Smooth muscle cell (in vitro differentiated cells): Measurements from ENCODE around the gene NDFIP2. TPM values are rescaled to one million over a fixed set of nuclear protein-coding genes. Genes with fewer than 3 reads are reported as not detected.

ENCODE experiments used
- DNase-seq: peaks from one replicate; lab custom pipeline; 2025; ENCODE audit not compliant: unreplicated experiment; lab: John Stamatoyannopoulos, UW
- H2AFZ ChIP-seq: fragments of 200-600 bp; sonication (generic); 2 replicates; pipeline ENCODE4 v1.6.0; 2016; ENCODE audit warnings: antibody characterized with exemption, low read depth, mild to moderate bottlenecking
- H3F3A ChIP-seq: fragments of 200-600 bp; sonication (generic); 2 replicates; pipeline ENCODE4 v1.6.0; 2017; ENCODE audit warnings: antibody characterized with exemption, low read depth
- H3K27ac ChIP-seq: fragments of 200-600 bp; sonication (generic); 2 replicates; pipeline ENCODE4 v1.5.1; 2016; ENCODE audit warnings: low read depth, mild to moderate bottlenecking
- H3K27me3 ChIP-seq: fragments of 200-600 bp; sonication (generic); 2 replicates; pipeline ENCODE4 v1.6.1; 2016; ENCODE audit warnings: low read depth, mild to moderate bottlenecking
- H3K36me3 ChIP-seq: fragments of 200-600 bp; sonication (generic); 2 replicates; pipeline ENCODE4 v1.5.1; 2016; ENCODE audit warnings: low read depth
- H3K4me1 ChIP-seq: fragments of 200-600 bp; sonication (generic); 2 replicates; pipeline ENCODE4 v1.5.1; 2016; ENCODE audit warnings: low read depth
- H3K4me2 ChIP-seq: fragments of 200-600 bp; sonication (generic); 2 replicates; pipeline ENCODE4 v1.6.0; 2016; ENCODE audit warnings: mild to moderate bottlenecking
- H3K4me3 ChIP-seq: fragments of 200-600 bp; sonication (generic); 2 replicates; pipeline ENCODE4 v1.5.1; 2016; ENCODE audit warnings: mild to moderate bottlenecking
- H3K79me2 ChIP-seq: fragments of 200-600 bp; sonication (generic); 2 replicates; pipeline ENCODE4 v1.6.0; 2016; ENCODE audit warnings: low read depth, mild to moderate bottlenecking
- H3K9ac ChIP-seq: fragments of 200-600 bp; sonication (generic); 2 replicates; pipeline ENCODE4 v1.6.0; 2016; ENCODE audit warnings: low read depth
- H3K9me3 ChIP-seq: fragments of 200-600 bp; sonication (generic); replicated peaks from 2 replicates; pipeline ENCODE4 v1.5.1; 2016; ENCODE audit warnings: low read depth
- H4K20me1 ChIP-seq: fragments of 200-600 bp; sonication (generic); 2 replicates; pipeline ENCODE4 v1.6.0; 2016; ENCODE audit warnings: low read depth
- WGBS: methylation state at CpG from one replicate; pipeline ENCODE4 v1.1.7; 2016; ENCODE audit warnings: low lambda C conversion rate; 5-methylcytosine and 5-hydroxymethylcytosine counted together
- polyA plus RNA-seq: library from polyadenylated mRNA; unstranded; fragments of >200 nt; fragmentation: Nextera tagmentation; extraction: Ambion mirVana; gene quantifications from 2 replicates; pipeline ENCODE4 v1.2.1, GENCODE V29; 2016
- total RNA-seq: library from RNA; depleted of rRNA; stranded (reverse); fragments of >200 nt; gene quantifications from 2 replicates; pipeline ENCODE4 v1.2.3, GENCODE V29; 2014
- TF ChIP-seq, protein P1 (sequence below): fragments of 200-600 bp; sonication (generic); IDR thresholded peaks from 2 replicates; pipeline ENCODE4 v1.5.1; 2017; ENCODE audit warnings: borderline replicate concordance, mild to moderate bottlenecking, antibody characterized with exemption; ENCODE audit not compliant: insufficient read depth, poor library complexity, severe bottlenecking

NDFIP2 gene
- total and polyA plus RNA-seq, 2 experiments from 2014 or later, result 34.0 to 75.6 TPM

GRCh38 chr13:79492313-79492798 is 11.4 kb downstream of the NDFIP2 start:
- no peak for DNase-seq
- Histone ChIP-seq H4K20me1 (peaks cover 78% of the 10 kb centered on the region), H3K36me3 (no peaks in the 10 kb centered on the region), H3K4me3 (peak overlapping the region; percentile 6), H3K4me1 (peaks cover 31% of the 10 kb centered on the region), H3K4me2 (peak overlapping the region; percentile 76), H3K79me2 (peaks cover 88% of the 10 kb centered on the region), H3K27me3 (no peaks in the 10 kb centered on the region), H3K9ac (peak overlapping the region; percentile 69), H2AFZ (no peak overlapping the region), H3F3A (peaks cover 5% of the 10 kb centered on the region), H3K9me3 (no peaks in the 10 kb centered on the region), H3K27ac (peak overlapping the region; percentile 93)
- TF ChIP-seq, protein P1, sequence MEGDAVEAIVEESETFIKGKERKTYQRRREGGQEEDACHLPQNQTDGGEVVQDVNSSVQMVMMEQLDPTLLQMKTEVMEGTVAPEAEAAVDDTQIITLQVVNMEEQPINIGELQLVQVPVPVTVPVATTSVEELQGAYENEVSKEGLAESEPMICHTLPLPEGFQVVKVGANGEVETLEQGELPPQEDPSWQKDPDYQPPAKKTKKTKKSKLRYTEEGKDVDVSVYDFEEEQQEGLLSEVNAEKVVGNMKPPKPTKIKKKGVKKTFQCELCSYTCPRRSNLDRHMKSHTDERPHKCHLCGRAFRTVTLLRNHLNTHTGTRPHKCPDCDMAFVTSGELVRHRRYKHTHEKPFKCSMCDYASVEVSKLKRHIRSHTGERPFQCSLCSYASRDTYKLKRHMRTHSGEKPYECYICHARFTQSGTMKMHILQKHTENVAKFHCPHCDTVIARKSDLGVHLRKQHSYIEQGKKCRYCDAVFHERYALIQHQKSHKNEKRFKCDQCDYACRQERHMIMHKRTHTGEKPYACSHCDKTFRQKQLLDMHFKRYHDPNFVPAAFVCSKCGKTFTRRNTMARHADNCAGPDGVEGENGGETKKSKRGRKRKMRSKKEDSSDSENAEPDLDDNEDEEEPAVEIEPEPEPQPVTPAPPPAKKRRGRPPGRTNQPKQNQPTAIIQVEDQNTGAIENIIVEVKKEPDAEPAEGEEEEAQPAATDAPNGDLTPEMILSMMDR, result no peak
- 47% methylated on average over 5 of the region's 5 CpGs for WGBS

DNA sequence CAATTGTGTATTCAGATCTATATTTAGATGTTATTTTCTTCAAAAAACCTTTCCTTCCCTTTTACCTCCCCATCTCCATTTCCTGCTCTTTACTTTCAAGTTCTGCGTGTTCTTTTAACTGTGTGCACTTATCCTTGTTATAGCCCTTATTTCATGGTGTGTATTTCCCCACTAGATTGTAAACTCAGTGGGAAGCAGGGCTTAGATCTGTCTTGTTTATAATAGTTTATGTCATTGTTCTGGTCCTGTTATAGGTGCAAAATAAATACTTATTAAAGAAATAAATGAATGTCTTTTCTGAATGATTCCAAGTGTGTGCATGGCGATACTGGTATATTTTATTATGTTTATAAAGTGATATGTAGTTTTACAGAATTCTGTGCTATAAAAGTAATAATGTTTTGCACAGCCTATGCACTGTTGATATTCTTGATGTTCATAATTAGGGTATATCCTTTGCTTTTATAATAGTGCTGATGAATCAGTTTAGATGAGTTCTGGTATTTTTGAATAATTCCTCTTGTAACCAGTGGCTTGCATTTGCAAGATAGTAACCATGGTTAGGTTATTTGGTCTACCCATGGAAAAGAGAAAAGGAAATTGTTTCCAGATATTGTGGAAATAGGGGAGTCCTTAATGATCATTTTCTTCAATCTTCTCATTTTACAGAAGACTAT is 12.1 kb downstream of the NDFIP2 start:
- peaks cover 31% of the 10 kb centered on the region for H3K4me1 ChIP-seq
- H3K79me2 ChIP-seq, result peaks cover 88% of the 10 kb centered on the region
- peak overlapping the region; percentile 93 for H3K27ac ChIP-seq
- H3K9me3 ChIP-seq, result no peaks in the 10 kb centered on the region
- 92% methylated on average over 2 of the region's 2 CpGs for WGBS
- H2AFZ ChIP-seq, result no peak overlapping the region
- H3K4me3 ChIP-seq, result no peak overlapping the region
- H3K36me3 ChIP-seq, result no peaks in the 10 kb centered on the region
- TF ChIP-seq, protein P1, result no peak
- H3K4me2 ChIP-seq, result peak overlapping the region; percentile 76
- H3F3A ChIP-seq, result peaks cover 5% of the 10 kb centered on the region
- H3K9ac ChIP-seq, result peak overlapping the region; percentile 69
- peaks cover 81% of the 10 kb centered on the region for H4K20me1 ChIP-seq
- no peak for DNase-seq
- H3K27me3 ChIP-seq, result no peaks in the 10 kb centered on the region

- no peak overlapping the region for H3K4me2 ChIP-seq
- no peak for DNase-seq
- H3K27ac ChIP-seq, result no peak overlapping the region
- no peaks in the 10 kb centered on the region for H3K9me3 ChIP-seq
- 85% methylated on average over 1 of the region's 1 CpG for WGBS
- H3K4me3 ChIP-seq, result no peak overlapping the region
- H3F3A ChIP-seq, result peaks cover 2% of the 10 kb centered on the region
- H3K9ac ChIP-seq, result no peak overlapping the region
- no peaks in the 10 kb centered on the region for H3K27me3 ChIP-seq
- no peak overlapping the region for H2AFZ ChIP-seq
- H4K20me1 ChIP-seq, result peaks cover 96% of the 10 kb centered on the region
- peaks cover 84% of the 10 kb centered on the region for H3K79me2 ChIP-seq
- no peaks in the 10 kb centered on the region for H3K36me3 ChIP-seq
- peaks cover 28% of the 10 kb centered on the region for H3K4me1 ChIP-seq
- TF ChIP-seq, protein P1, result no peak
Measured at GRCh38 chr13:79496188-79496587, 15.2 kb downstream of the NDFIP2 start.

GRCh38 chr13:79497064-79497463 is 16.1 kb downstream of the NDFIP2 start:
- Histone ChIP-seq H3K4me3 (no peak overlapping the region), H3K9ac (no peak overlapping the region), H3F3A (no peaks in the 10 kb centered on the region), H3K27me3 (no peaks in the 10 kb centered on the region), H3K27ac (no peak overlapping the region), H4K20me1 (peaks cover 96% of the 10 kb centered on the region), H3K4me2 (no peak overlapping the region), H3K79me2 (peaks cover 93% of the 10 kb centered on the region), H3K4me1 (peaks cover 20% of the 10 kb centered on the region), H3K36me3 (no peaks in the 10 kb centered on the region), H3K9me3 (no peaks in the 10 kb centered on the region), H2AFZ (no peak overlapping the region)
- 89% methylated on average over 1 of the region's 1 CpG for WGBS
- DNase-seq, result no peak
- TF ChIP-seq, protein P1, result no peak
